ENCODE data around the gene HMGCS1. TPM values are rescaled to one million over a fixed set of nuclear protein-coding genes. Genes with fewer than 3 reads are reported as not detected.

Gene HMGCS1
- total and polyA plus RNA-seq, 9 of the 15 experiments (the other 6 are each of a cell fraction or from before 2014, with no cell fraction given): 43.7 to 337 (median 111) TPM

DNA sequence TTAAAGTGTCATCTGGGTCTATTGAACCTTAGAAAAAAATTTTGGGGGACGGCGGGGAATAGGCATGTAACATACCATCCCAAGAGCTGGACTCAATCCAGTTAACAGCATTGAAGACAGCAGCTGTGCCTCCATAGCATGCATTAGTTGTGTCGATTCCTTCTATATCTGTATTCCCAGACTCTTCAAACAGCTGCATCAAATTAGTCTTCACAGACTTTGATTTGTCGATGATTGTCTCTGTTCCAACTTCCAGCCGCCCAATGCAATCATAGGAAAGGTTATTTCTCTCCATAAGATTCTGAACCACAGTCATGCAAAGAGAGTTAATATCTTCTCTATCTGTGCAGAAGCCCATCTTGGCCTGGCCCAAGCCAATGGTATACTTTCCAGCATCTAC lies 14.8 kb downstream of the HMGCS1 start (continued):
- TF ChIP-seq, protein P1, sequence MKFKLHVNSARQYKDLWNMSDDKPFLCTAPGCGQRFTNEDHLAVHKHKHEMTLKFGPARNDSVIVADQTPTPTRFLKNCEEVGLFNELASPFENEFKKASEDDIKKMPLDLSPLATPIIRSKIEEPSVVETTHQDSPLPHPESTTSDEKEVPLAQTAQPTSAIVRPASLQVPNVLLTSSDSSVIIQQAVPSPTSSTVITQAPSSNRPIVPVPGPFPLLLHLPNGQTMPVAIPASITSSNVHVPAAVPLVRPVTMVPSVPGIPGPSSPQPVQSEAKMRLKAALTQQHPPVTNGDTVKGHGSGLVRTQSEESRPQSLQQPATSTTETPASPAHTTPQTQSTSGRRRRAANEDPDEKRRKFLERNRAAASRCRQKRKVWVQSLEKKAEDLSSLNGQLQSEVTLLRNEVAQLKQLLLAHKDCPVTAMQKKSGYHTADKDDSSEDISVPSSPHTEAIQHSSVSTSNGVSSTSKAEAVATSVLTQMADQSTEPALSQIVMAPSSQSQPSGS (CRISPR knock-in tag; IDR thresholded peaks at IDR 0.05): no peak
- TF ChIP-seq, protein P2, sequence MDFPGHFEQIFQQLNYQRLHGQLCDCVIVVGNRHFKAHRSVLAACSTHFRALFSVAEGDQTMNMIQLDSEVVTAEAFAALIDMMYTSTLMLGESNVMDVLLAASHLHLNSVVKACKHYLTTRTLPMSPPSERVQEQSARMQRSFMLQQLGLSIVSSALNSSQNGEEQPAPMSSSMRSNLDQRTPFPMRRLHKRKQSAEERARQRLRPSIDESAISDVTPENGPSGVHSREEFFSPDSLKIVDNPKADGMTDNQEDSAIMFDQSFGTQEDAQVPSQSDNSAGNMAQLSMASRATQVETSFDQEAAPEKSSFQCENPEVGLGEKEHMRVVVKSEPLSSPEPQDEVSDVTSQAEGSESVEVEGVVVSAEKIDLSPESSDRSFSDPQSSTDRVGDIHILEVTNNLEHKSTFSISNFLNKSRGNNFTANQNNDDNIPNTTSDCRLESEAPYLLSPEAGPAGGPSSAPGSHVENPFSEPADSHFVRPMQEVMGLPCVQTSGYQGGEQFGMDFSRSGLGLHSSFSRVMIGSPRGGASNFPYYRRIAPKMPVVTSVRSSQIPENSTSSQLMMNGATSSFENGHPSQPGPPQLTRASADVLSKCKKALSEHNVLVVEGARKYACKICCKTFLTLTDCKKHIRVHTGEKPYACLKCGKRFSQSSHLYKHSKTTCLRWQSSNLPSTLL (IDR thresholded peaks at IDR 0.05): no peak
- TF ChIP-seq DDX20 (tag; IDR thresholded peaks at IDR 0.05; ENCODE audit: low read depth) (no peak), DNMT1 (IDR thresholded peaks at IDR 0.05) (no peak), DIDO1 (tag; IDR thresholded peaks at IDR 0.05; ENCODE audit: low read depth) (no peak), BCL6 (CRISPR knock-in tag; IDR thresholded peaks at IDR 0.05) (no peak), TEAD2 (tag; IDR thresholded peaks at IDR 0.05) (no peak), THRAP3 (IDR thresholded peaks at IDR 0.05; ENCODE audit: borderline replicate concordance) (no peak), MIER1 (IDR thresholded peaks at IDR 0.05; ENCODE audit: low read depth) (no peak)
- TF ChIP-seq, protein P3, sequence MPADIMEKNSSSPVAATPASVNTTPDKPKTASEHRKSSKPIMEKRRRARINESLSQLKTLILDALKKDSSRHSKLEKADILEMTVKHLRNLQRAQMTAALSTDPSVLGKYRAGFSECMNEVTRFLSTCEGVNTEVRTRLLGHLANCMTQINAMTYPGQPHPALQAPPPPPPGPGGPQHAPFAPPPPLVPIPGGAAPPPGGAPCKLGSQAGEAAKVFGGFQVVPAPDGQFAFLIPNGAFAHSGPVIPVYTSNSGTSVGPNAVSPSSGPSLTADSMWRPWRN (IDR thresholded peaks at IDR 0.05; ENCODE audit: low read depth): no peak
- TF ChIP-seq, protein P4, sequence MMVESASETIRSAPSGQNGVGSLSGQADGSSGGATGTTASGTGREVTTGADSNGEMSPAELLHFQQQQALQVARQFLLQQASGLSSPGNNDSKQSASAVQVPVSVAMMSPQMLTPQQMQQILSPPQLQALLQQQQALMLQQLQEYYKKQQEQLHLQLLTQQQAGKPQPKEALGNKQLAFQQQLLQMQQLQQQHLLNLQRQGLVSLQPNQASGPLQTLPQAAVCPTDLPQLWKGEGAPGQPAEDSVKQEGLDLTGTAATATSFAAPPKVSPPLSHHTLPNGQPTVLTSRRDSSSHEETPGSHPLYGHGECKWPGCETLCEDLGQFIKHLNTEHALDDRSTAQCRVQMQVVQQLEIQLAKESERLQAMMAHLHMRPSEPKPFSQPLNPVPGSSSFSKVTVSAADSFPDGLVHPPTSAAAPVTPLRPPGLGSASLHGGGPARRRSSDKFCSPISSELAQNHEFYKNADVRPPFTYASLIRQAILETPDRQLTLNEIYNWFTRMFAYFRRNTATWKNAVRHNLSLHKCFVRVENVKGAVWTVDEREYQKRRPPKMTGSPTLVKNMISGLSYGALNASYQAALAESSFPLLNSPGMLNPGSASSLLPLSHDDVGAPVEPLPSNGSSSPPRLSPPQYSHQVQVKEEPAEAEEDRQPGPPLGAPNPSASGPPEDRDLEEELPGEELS (CRISPR knock-in tag; IDR thresholded peaks at IDR 0.05; ENCODE audit: borderline replicate concordance): no peak
